Parietal lobe (tissue), 1 donor: ENCODE data around the gene TEX13A. TPM values are rescaled to one million over a fixed set of nuclear protein-coding genes. Genes with fewer than 3 reads are reported as not detected.

Experiments used
- total RNA-seq: library from RNA; depleted of rRNA; stranded (reverse); fragments of >200 nt; gene quantifications from one replicate; pipeline ENCODE4 v1.2.3, GENCODE V29; 2014

TEX13A gene
- total RNA-seq = not detected

DNA sequence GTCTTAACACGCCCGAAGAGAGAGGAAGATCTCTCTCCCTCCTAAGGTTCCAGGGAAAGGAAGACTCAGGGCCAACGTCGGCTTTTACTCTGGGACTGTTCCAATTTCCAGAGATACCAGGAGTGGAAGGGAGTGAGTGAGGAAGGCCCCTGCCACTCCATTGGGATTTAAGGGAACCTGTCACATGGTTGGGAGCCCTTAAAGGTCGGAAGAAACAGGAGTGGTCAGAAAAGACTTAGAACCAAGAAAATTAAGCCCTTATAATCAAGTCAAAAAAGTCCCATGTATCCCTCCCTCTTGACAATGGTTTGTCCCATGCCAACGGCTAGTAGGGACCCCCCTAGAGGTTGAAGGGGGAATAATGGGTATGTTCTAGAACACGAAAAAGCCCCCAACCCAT is at the start of gene TEX13A:
TSS of gene TEX13A (minus strand) at position 59 of the 400 bp plus-strand sequence. CDS start 297 bp downstream, outside the sequence.

